Left hindlimb (tissue), 1 donor: ENCODE data around the gene BRD8.
A peak's percentile ranks its signal among the peaks of the same experiment; 100 is the strongest.
"Not testable (repeated sequence)": the region's sequence is repeated elsewhere in the genome, so short reads cannot be mapped to it uniquely, and the experiment has no call there.

Experiments used
- DNase-seq: peaks from one replicate; pipeline ENCODE4 v3.0.0-alpha.2; 2018

Gene BRD8

GRCh38 chr5:138155977-138156376, 22.5 kb downstream of the BRD8 start:
- DNase-seq = not testable (repeated sequence)

DNA sequence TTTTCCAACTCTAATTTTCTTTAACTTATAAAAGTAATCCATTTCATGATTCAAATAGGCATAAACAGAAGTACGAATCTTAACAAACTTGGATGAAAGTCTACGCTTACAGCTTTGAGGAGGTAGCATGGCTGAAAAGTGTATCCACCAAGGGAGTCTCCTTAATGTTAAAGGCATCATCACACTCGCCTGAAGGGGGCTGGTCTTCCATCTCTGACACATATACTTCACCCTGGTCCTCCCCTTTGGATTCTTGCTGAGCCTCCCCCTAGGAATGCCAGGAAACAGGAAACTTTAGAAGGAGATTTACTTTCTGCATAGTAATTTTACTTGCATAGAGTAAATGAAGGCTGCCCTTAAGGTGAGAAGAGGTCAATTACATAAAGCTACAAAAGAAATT, 28.9 kb downstream of the BRD8 start:
- no peak for DNase-seq

- DNase-seq = no peak
These were observed 29.6 kb downstream of the BRD8 start for GRCh38 chr5:138148811-138149210.

DNA sequence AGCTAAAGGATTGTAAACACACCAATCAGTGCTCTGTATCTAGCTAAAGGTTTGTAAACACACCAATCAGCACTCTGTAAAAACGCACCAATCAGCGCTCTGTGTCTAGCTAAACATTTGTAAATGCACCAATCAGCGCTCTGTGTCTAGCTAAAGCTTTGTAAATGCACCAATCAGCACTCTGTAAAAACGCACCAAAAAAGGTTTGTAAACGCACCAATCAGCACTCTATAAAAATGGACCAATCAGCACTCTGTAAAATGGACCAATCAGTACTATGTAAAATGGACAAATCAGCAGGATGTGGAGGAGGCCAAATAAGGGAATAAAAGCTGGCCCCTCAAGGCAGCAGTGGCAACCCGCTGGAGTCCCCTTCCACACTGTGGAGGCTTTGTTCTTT, 34.9 kb downstream of the BRD8 start:
- DNase-seq = not testable (repeated sequence)

DNA sequence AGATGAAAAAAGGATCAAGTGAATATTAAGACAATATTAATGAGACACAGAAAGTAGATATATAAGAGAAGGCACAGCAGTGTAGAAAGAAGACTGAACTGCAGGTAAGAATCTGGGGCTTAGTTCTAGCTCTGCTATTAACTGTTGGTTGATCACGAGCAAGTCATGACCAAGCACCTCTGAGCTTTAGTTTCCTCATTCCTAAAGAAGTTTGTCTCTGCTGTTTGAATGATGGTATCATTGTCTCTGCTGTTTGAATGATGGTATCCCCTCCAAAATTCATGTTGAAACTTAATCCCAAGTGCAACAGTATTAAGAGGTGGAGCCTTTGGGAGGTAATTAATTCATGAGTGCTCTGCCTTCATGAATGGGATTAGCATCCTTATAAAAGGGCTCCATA, 36.7 kb downstream of the BRD8 start:
- DNase-seq = no peak

GRCh38 chr5:138140268-138140667, 38.2 kb downstream of the BRD8 start:
- DNase-seq = no peak

GRCh38 chr5:138139781-138140090, 38.7 kb downstream of the BRD8 start:
- DNase-seq = no peak

DNA sequence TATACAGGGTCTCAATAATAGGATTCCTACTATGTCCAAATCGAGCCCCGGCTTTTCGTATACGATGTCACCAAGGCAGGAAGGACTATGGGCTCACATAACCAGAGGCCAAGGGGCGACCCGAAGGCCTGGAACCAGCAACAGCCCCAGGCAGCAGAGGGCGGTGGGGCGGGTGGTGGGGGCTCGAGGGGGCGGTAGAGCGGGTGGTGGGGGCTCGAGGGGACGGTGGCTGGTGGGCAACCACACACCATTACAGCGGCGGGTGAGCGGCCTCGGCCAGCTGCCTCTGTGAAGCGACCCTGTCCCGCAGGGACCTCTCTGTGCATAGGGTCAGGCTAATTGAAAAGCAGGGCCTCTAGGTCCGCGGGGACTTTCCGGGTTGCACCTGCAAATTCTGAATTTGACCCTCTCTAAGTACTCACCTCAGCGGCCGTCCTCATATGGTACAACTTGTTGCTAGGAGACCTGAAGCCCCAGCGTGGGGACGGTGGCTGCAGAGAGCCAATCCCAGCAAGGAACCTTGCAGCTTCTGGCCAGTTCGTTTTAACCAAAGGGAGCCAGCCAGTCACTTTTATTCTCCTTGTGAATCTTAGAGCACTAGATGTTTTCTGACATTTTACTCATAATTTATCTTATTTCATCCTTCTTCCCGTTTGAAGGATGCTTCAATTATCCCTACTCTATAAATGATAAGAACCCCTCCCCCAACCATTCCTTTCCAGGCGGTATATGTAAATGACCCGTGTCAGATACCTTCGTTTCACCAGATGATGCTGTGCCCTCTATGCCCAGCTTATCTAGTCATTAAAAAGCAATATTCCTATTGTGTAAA, 39.3 kb downstream of the BRD8 start, which contains the start of gene NME5:
Gene NME5, minus strand, starts transcription at position 480 of the 832 bp plus-strand sequence. CDS start 648 bp downstream, outside the sequence.
- peak; percentile 66 for DNase-seq

- no peak for DNase-seq
These were observed 45.9 kb downstream of the BRD8 start for GRCh38 chr5:138132543-138132942.

- DNase-seq = no peak
These were observed 49.1 kb downstream of the BRD8 start for GRCh38 chr5:138129347-138129746.

DNA sequence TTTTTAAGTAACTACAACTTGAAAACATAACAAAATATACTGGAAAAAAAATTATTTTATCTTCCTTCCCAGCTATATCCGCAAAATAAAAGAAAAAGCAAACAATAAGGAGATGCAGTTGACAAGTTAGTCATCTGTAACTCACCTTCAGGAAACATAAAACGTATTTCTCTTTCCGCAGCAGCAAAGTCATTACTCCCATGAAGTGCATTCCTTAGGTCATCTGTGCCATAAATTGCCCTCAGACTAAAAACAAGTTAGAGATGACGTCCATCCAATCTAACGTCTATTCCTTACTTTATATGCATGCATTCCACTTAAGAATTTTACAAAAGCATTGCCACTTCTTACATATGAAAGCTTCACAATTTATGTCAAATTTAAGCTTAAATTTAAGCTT, 50.1 kb downstream of the BRD8 start:
- DNase-seq = no peak

GRCh38 chr5:138115254-138115653, 63.2 kb downstream of the BRD8 start:
- no peak for DNase-seq

DNA sequence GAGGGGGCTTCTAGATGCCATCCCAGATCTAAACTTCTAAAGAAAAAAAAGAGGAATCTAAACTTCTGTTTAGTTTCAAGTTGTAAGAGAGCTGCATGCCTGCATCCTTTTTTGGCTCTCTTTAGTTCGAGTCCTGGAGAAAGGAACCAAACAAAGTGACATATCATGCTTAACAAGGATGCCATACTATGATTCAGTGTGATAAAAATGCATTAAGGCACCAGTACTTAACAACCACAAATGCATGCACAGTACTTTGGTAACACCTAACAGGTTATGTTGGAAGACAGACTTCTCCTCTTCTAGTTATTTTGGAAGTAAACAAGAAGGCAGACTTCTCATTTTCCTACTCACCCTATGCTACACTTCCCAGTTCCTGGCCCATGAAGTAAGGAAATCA, 66.5 kb downstream of the BRD8 start:
- no peak for DNase-seq

GRCh38 chr5:138111181-138111580, 67.2 kb downstream of the BRD8 start:
- DNase-seq = no peak

- no peak for DNase-seq
These were observed 68.0 kb downstream of the BRD8 start for GRCh38 chr5:138110266-138110963.

DNA sequence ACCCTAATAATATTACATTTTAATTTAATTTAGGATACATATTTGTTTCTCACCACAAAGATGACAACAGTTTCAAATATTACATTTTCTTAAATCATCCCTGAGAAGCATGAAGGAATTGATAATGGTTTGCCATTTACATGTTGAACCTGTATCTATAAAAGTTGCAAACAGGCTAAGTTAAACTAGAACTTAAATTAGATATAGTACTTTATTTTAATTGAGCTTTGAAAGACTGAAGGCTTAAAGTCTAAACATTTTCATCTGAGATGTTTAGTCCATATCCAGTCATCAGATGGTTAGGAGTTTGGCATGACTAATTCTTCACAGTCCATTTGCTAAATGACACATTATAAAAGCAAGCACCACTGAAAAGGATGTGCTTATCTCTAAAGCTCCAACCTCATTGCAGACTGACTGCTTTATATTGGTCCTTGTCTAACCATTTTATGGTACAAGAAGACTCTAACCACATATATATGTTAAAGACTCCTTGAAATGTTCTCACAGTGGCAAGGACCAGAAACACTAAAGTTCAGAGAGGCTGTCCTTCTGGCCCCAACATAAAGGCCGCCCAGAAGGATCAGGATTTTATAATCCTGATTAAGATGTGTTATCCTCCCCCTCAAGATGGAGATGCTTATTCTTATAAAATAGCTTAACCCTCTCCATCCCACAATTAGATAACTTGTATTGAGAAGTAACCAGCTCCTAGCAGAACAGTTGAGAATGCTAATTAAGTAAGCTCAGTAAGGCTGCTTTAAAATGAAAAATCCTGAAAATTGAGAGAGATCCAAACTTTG, 68.8 kb downstream of the BRD8 start:
- no peak for DNase-seq

DNA sequence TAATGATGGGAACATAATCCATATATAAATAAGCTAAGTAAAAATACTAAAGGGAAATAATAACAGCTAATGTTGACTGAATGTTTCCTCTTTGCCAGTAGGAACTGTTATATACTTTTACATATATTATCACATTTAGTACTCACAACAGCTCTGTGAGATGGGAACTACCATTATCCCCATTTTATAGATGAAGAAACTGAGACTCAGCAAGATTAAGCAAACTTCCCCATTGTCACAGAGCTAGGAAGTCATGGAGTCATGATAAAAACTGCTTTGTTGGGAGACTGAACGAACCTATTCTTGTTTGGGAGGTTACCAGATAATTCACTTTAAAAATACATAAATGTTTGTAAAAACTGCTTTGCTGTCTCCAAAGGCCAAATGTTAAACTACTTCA, 71.2 kb downstream of the BRD8 start:
- no peak for DNase-seq

GRCh38 chr5:138105709-138106108, 72.7 kb downstream of the BRD8 start:
- DNase-seq = no peak

GRCh38 chr5:138103319-138103637, 75.2 kb downstream of the BRD8 start:
- DNase-seq = no peak

GRCh38 chr5:138102454-138103318, 75.7 kb downstream of the BRD8 start:
- no peak for DNase-seq

GRCh38 chr5:138096997-138097828, 81.2 kb downstream of the BRD8 start:
- no peak for DNase-seq

DNA sequence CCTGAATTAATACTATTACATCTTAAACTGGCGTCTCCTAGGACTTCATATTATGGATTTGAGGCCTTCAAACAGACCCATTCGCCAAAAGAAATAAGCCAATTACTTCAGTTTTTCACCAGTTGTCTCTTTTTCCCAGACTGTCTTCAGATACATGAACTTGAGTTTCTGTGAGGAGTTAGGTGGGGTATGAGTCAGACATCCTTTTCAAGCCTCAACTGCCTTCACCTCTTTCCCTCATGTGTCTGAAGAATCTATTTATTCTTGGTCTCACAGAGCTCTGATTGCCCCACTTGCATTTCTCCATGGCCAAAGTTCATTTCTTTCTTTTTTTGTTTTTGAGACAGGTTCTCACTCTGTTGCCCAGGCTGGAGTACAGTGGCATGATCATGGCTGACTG, 82.1 kb downstream of the BRD8 start:
- DNase-seq = no peak
